HepG2 (cell line): ENCODE data around the gene ATG4A. TPM values are rescaled to one million over a fixed set of nuclear protein-coding genes. Genes with fewer than 3 reads are reported as not detected.

Source experiments
- ELF1 ChIP-seq: sonication (generic); formaldehyde crosslinking; IDR thresholded peaks from 2 replicates; pipeline ENCODE4 v1.4.0; 2020; ENCODE audit warnings: missing genetic modification reagents
- HNRNPLL ChIP-seq: fragments of 200-400 bp; formaldehyde crosslinking; IDR thresholded peaks from 2 replicates; pipeline ENCODE4 v1.6.1; 2017; ENCODE audit warnings: mild to moderate bottlenecking, low read depth, low read length; ENCODE audit not compliant: poor library complexity, severe bottlenecking
- IRF2 ChIP-seq: IDR thresholded peaks from 2 replicates; pipeline ENCODE4 v1.6.1; 2018; ENCODE audit warnings: missing genetic modification reagents, missing compliant biosample characterization
- MATR3 ChIP-seq: sonication (generic); formaldehyde crosslinking; IDR thresholded peaks from 2 replicates; pipeline ENCODE4 v1.4.0; 2020; ENCODE audit warnings: missing genetic modification reagents
- PCBP1 ChIP-seq: fragments of 200-400 bp; formaldehyde crosslinking; IDR thresholded peaks from 2 replicates; pipeline ENCODE4 v1.6.1; 2017; ENCODE audit warnings: mild to moderate bottlenecking, low read depth, low read length, borderline replicate concordance
- POGZ ChIP-seq: sonication (generic); formaldehyde crosslinking; IDR thresholded peaks from 2 replicates; pipeline ENCODE4 v1.4.0; 2020; ENCODE audit warnings: mild to moderate bottlenecking, missing genetic modification reagents
- POLR2G ChIP-seq: fragments of 200-400 bp; formaldehyde crosslinking; IDR thresholded peaks from 2 replicates; pipeline ENCODE4 v1.6.1; 2018; ENCODE audit warnings: mild to moderate bottlenecking, low read depth, low read length, moderate library complexity
- RBFOX2 ChIP-seq: fragments of 200-400 bp; formaldehyde crosslinking; IDR thresholded peaks from 2 replicates; pipeline ENCODE4 v1.6.1; 2017; ENCODE audit warnings: low read depth, mild to moderate bottlenecking, low read length
- ZNF557 ChIP-seq: sonication (generic); formaldehyde crosslinking; IDR thresholded peaks from 2 replicates; pipeline ENCODE4 v1.4.0; 2020; ENCODE audit warnings: missing genetic modification reagents
- ZNF891 ChIP-seq: sonication (generic); formaldehyde crosslinking; IDR thresholded peaks from 2 replicates; pipeline ENCODE4 v1.5.0; 2020; ENCODE audit warnings: mild to moderate bottlenecking, missing genetic modification reagents
- polyA plus RNA-seq, 8 experiments: library from polyadenylated mRNA; depleted of rRNA in 3 of 8; stranded (reverse) in 7 of 8; unstranded in 1 of 8; fragments of >200 nt; fragmentation: Illumina TruSeq in 4 of 8; extraction: Trizol in 4 of 8; gene quantifications; 2 replicates each; pipeline versions ENCODE4 v1.2.1 to v1.2.3, GENCODE V29; 2011 to 2016; ENCODE audit warnings: low read depth in 4 of 8, missing spikeins in 1 of 8, mixed read lengths in 1 of 8; ENCODE audit not compliant: insufficient read depth in 1 of 8
- total RNA-seq, 5 experiments: library from RNA; depleted of rRNA; stranded (reverse); fragments of >200 nt; fragmentation: Illumina TruSeq; extraction: Trizol; gene quantifications; 2 replicates each; pipeline ENCODE4 v1.2.3, GENCODE V29; 2016; ENCODE audit warnings: low read depth in 1 of 5
- TF ChIP-seq, protein P1 (sequence below): sonication (generic); formaldehyde crosslinking; IDR thresholded peaks from 2 replicates; pipeline ENCODE4 v1.5.1; 2020; ENCODE audit warnings: mild to moderate bottlenecking, missing genetic modification reagents, moderate library complexity
- TF ChIP-seq, protein P2 (sequence below): sonication (generic); IDR thresholded peaks from 2 replicates; pipeline ENCODE4 v1.6.1; 2016; ENCODE audit warnings: low read depth, borderline replicate concordance
- TF ChIP-seq, protein P3 (sequence below): sonication (generic); formaldehyde crosslinking; IDR thresholded peaks from 2 replicates; pipeline ENCODE4 v1.4.0; 2020; ENCODE audit warnings: missing genetic modification reagents, borderline replicate concordance
- TF ChIP-seq, protein P4 (sequence below): IDR thresholded peaks from 2 replicates; pipeline ENCODE4 v1.6.1; 2016; ENCODE audit warnings: missing biosample characterization, missing genetic modification reagents, low read depth

The ATG4A gene
- total and polyA plus RNA-seq, 2 of the 13 experiments (the other 11 are each of a cell fraction or from before 2014, with no cell fraction given), result 3.3 to 6.3 TPM

DNA sequence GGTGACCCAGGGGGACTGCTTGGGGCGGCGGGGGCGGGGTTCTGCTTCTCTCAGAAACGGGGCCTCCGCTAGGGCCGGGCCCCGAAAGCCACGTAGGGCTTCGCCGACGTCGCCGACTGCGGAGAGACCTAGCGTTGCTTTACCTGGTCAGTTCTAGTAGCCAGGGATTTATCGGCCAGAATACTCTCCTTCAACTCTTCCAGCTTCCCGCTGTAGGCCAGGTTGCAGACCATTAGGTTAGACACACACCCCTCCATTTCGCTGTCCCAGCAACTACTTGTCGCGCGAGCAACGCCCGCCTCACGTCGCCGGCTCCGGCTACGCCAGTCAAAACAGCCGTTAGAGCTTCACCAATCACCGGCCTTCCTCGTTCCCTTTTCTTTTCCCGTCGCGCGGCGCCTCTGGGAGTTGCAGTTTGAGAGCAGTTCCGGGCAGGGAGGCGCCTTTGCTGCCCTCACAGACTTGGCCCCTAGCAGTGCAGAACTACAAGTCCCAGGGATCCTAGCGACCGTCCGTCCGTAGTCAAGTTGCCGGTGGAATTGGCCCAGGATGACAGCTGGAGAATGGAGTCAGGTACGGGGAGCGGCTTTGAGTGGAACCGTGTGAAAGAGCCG is at the start of gene ATG4A, which contains the start of gene PSMD10 (continued):
- TF ChIP-seq, protein P1, sequence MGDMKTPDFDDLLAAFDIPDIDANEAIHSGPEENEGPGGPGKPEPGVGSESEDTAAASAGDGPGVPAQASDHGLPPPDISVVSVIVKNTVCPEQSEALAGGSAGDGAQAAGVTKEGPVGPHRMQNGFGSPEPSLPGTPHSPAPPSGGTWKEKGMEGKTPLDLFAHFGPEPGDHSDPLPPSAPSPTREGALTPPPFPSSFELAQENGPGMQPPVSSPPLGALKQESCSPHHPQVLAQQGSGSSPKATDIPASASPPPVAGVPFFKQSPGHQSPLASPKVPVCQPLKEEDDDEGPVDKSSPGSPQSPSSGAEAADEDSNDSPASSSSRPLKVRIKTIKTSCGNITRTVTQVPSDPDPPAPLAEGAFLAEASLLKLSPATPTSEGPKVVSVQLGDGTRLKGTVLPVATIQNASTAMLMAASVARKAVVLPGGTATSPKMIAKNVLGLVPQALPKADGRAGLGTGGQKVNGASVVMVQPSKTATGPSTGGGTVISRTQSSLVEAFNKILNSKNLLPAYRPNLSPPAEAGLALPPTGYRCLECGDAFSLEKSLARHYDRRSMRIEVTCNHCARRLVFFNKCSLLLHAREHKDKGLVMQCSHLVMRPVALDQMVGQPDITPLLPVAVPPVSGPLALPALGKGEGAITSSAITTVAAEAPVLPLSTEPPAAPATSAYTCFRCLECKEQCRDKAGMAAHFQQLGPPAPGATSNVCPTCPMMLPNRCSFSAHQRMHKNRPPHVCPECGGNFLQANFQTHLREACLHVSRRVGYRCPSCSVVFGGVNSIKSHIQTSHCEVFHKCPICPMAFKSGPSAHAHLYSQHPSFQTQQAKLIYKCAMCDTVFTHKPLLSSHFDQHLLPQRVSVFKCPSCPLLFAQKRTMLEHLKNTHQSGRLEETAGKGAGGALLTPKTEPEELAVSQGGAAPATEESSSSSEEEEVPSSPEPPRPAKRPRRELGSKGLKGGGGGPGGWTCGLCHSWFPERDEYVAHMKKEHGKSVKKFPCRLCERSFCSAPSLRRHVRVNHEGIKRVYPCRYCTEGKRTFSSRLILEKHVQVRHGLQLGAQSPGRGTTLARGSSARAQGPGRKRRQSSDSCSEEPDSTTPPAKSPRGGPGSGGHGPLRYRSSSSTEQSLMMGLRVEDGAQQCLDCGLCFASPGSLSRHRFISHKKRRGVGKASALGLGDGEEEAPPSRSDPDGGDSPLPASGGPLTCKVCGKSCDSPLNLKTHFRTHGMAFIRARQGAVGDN (CRISPR knock-in tag), result peak; percentile 59
- no peak for TF ChIP-seq ZNF557
- TF ChIP-seq RBFOX2, result peak; percentile 73
- TF ChIP-seq ZNF891, result peak; percentile 78; the same call in 1 of the 2 replicates
- TF ChIP-seq, protein P2, sequence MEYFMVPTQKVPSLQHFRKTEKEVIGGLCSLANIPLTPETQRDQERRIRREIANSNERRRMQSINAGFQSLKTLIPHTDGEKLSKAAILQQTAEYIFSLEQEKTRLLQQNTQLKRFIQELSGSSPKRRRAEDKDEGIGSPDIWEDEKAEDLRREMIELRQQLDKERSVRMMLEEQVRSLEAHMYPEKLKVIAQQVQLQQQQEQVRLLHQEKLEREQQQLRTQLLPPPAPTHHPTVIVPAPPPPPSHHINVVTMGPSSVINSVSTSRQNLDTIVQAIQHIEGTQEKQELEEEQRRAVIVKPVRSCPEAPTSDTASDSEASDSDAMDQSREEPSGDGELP, result peak; percentile 37; the same call in 1 of the 2 replicates
- peak; percentile 41; the same call in 1 of the 2 replicates for TF ChIP-seq POGZ
- TF ChIP-seq MATR3 (CRISPR knock-in tag), result no peak
- TF ChIP-seq, protein P3, sequence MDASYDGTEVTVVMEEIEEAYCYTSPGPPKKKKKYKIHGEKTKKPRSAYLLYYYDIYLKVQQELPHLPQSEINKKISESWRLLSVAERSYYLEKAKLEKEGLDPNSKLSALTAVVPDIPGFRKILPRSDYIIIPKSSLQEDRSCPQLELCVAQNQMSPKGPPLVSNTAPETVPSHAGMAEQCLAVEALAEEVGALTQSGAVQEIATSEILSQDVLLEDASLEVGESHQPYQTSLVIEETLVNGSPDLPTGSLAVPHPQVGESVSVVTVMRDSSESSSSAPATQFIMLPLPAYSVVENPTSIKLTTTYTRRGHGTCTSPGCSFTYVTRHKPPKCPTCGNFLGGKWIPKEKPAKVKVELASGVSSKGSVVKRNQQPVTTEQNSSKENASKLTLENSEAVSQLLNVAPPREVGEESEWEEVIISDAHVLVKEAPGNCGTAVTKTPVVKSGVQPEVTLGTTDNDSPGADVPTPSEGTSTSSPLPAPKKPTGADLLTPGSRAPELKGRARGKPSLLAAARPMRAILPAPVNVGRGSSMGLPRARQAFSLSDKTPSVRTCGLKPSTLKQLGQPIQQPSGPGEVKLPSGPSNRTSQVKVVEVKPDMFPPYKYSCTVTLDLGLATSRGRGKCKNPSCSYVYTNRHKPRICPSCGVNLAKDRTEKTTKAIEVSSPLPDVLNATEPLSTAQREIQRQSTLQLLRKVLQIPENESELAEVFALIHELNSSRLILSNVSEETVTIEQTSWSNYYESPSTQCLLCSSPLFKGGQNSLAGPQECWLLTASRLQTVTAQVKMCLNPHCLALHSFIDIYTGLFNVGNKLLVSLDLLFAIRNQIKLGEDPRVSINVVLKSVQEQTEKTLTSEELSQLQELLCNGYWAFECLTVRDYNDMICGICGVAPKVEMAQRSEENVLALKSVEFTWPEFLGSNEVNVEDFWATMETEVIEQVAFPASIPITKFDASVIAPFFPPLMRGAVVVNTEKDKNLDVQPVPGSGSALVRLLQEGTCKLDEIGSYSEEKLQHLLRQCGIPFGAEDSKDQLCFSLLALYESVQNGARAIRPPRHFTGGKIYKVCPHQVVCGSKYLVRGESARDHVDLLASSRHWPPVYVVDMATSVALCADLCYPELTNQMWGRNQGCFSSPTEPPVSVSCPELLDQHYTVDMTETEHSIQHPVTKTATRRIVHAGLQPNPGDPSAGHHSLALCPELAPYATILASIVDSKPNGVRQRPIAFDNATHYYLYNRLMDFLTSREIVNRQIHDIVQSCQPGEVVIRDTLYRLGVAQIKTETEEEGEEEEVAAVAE (CRISPR knock-in tag), result peak; percentile 99
- TF ChIP-seq, protein P4, sequence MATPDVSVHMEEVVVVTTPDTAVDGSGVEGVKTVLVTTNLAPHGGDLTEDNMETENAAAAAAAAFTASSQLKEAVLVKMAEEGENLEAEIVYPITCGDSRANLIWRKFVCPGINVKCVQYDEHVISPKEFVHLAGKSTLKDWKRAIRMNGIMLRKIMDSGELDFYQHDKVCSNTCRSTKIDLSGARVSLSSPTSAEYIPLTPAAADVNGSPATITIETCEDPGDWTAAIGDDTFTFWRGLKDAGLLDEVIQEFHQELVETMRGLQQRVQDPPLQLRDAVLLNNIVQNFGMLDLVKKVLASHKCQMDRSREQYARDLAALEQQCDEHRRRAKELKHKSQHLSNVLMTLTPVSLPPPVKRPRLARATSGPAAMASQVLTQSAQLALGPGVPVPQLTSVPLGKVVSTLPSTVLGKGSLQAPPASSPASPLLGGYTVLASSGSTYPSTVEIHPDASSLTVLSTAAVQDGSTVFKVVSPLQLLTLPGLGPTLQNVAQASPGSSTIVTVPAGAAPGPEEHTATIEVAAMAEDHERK (CRISPR knock-in tag), result peak; percentile 78
- TF ChIP-seq POLR2G, result peak; percentile 77
- 0 out of 2 replicates have a peak, but pooled peaks have one; percentile 33 for TF ChIP-seq PCBP1
- TF ChIP-seq ELF1 (CRISPR knock-in tag), result peak; percentile 92
- TF ChIP-seq IRF2 (CRISPR knock-in tag), result peak; percentile 59; the same call in 1 of the 2 replicates
- TF ChIP-seq HNRNPLL, result peak; percentile 75
